ENCODE data around the gene DTNA. TPM values are rescaled to one million over a fixed set of nuclear protein-coding genes. Genes with fewer than 3 reads are reported as not detected.
A peak's percentile ranks its signal among the peaks of the same experiment; 100 is the strongest.

Gene DTNA
- polyA plus RNA-seq, 1 donor (not counting 4 experiments of a cell fraction or from before 2014, with no cell fraction given) = 0.81 TPM

DNA sequence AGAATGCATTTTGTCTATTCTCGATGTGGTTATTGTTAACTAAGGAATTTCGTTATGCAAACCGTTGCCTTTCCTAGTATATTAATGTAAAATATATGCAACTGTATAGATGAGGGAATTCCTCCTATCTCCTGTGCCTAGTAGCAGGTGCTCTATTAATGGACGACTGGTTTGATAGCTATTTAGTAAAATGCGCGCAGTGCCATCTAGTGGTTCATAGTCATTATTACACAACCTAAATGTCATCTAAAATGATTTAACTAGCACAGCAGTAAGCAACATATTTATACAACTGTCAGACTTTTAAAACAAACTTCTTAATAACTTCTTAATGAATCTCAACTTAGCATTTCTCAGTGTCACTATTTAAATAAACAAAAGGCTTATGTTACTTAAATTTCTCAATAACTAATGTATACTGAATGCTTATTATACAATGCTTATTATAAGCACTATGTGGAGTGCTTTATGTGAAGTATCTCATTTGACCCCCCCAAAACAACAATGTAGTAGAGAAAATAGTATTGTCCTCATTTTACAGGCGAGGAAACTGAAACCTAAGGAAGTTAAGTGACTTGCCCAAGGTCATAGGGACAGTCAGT is 77.9 kb downstream of the DTNA start:
- Histone ChIP-seq H2AFZ (ENCODE audit: control insufficient read depth, low read length) (no peak overlapping the region), H3K9me1 (ENCODE audit: control insufficient read depth, extremely low read depth, insufficient read depth, low read length) (no peaks in the 10 kb centered on the region), H4K20me1 (ENCODE audit: control insufficient read depth, extremely low read depth, insufficient read depth, low read length) (no peaks in the 10 kb centered on the region), H3K4me2 (ENCODE audit: control insufficient read depth, extremely low read depth, insufficient read depth, low read depth, low read length) (no peak overlapping the region), H3K27me3 (ENCODE audit: control insufficient read depth, extremely low read depth, insufficient read depth, low read length) (peaks cover 8% of the 10 kb centered on the region), H3K27ac (ENCODE audit: control insufficient read depth, insufficient read depth, low read length) (no peak overlapping the region), H3K4me3 (ENCODE audit: control insufficient read depth in 2 of 3, extremely low read depth in 1 of 3, insufficient read depth in 2 of 3, low read depth in 1 of 3, low read length in 3 of 3) (no peak overlapping the region), H3K9ac (ENCODE audit: control insufficient read depth, extremely low read depth, insufficient read depth, low read length) (no peak overlapping the region), H3K79me2 (ENCODE audit: control insufficient read depth, insufficient read depth, low read length) (no peaks in the 10 kb centered on the region), H3K4me1 (ENCODE audit: control insufficient read depth, extremely low read depth, insufficient read depth, low read length) (no peaks in the 10 kb centered on the region), H3K36me3 (ENCODE audit: control insufficient read depth in 2 of 2, extremely low read depth in 1 of 2, insufficient read depth in 2 of 2, low read length in 2 of 2) (no peaks in the 10 kb centered on the region), H3K9me3 (ENCODE audit: control insufficient read depth, low read depth, low read length) (no peaks in the 10 kb centered on the region)
- FAIRE-seq (peak; percentile 59), DNase-seq (ENCODE audit: low read depth, low spot score) (no peak)
- TF ChIP-seq, protein P1, sequence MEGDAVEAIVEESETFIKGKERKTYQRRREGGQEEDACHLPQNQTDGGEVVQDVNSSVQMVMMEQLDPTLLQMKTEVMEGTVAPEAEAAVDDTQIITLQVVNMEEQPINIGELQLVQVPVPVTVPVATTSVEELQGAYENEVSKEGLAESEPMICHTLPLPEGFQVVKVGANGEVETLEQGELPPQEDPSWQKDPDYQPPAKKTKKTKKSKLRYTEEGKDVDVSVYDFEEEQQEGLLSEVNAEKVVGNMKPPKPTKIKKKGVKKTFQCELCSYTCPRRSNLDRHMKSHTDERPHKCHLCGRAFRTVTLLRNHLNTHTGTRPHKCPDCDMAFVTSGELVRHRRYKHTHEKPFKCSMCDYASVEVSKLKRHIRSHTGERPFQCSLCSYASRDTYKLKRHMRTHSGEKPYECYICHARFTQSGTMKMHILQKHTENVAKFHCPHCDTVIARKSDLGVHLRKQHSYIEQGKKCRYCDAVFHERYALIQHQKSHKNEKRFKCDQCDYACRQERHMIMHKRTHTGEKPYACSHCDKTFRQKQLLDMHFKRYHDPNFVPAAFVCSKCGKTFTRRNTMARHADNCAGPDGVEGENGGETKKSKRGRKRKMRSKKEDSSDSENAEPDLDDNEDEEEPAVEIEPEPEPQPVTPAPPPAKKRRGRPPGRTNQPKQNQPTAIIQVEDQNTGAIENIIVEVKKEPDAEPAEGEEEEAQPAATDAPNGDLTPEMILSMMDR (optimal IDR thresholded peaks at IDR 0.05 in 1 of 3, IDR thresholded peaks at IDR 0.05 in 1 of 3, conservative IDR thresholded peaks at IDR 0.05 in 1 of 3; ENCODE audit: extremely low read depth in 1 of 3, insufficient read depth in 2 of 3, low read length in 3 of 3) = peak in 2 of 3 experiments; percentile 36 to 41
- TF ChIP-seq EZH2 (IDR thresholded peaks at IDR 0.05; ENCODE audit: low read length) = no peak
- dilution Hi-C loops (cut with MboI; ENCODE audit: extremely low pct_ligation_motif_present, low sequenced_read_pairs) = no loop called here

DNA sequence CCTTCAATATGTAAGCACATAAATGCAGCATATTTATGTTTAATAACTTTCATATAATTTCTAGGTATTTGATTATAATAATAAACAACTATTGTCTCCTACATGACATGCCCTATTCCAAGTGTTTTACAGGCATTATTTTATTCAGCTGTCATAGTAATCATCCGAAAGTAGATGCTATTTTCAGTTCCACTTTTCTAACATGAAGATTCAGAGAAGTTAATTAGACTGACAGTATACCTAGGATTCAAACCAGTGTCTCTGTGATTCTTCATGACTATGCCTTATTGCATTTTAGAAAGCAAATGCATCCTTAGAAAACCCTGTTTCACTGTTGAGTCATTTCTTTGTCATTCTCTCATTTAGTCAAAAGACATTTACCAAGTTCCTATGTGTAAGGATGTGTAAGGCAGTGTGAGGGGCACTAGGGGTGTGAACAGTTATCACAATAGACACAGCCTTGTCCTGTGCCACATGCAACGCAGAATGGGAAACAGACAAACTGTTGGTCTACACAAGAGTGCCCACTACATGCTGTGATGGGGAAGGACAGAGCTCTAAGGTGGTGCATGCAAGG is 79.8 kb downstream of the DTNA start:
- Histone ChIP-seq H3K4me3 (ENCODE audit: control insufficient read depth in 2 of 3, extremely low read depth in 1 of 3, insufficient read depth in 2 of 3, low read depth in 1 of 3, low read length in 3 of 3) (no peak overlapping the region), H4K20me1 (ENCODE audit: control insufficient read depth, extremely low read depth, insufficient read depth, low read length) (no peaks in the 10 kb centered on the region), H3K27me3 (ENCODE audit: control insufficient read depth, extremely low read depth, insufficient read depth, low read length) (peaks cover 8% of the 10 kb centered on the region), H3K27ac (ENCODE audit: control insufficient read depth, insufficient read depth, low read length) (no peak overlapping the region), H3K4me1 (ENCODE audit: control insufficient read depth, extremely low read depth, insufficient read depth, low read length) (no peaks in the 10 kb centered on the region), H3K36me3 (ENCODE audit: control insufficient read depth in 2 of 2, extremely low read depth in 1 of 2, insufficient read depth in 2 of 2, low read length in 2 of 2) (no peaks in the 10 kb centered on the region), H3K79me2 (ENCODE audit: control insufficient read depth, insufficient read depth, low read length) (no peaks in the 10 kb centered on the region), H2AFZ (ENCODE audit: control insufficient read depth, low read length) (no peak overlapping the region), H3K9me1 (ENCODE audit: control insufficient read depth, extremely low read depth, insufficient read depth, low read length) (no peaks in the 10 kb centered on the region), H3K4me2 (ENCODE audit: control insufficient read depth, extremely low read depth, insufficient read depth, low read depth, low read length) (no peak overlapping the region), H3K9me3 (ENCODE audit: control insufficient read depth, low read depth, low read length) (no peaks in the 10 kb centered on the region), H3K9ac (ENCODE audit: control insufficient read depth, extremely low read depth, insufficient read depth, low read length) (no peak overlapping the region)
- DNase-seq (ENCODE audit: low read depth, low spot score) (no peak), FAIRE-seq (no peak)
- dilution Hi-C loops (cut with MboI; ENCODE audit: extremely low pct_ligation_motif_present, low sequenced_read_pairs) = no loop called here
- no peak for TF ChIP-seq EZH2 (IDR thresholded peaks at IDR 0.05; ENCODE audit: low read length)
- TF ChIP-seq, protein P1 (optimal IDR thresholded peaks at IDR 0.05 in 1 of 3, IDR thresholded peaks at IDR 0.05 in 1 of 3, conservative IDR thresholded peaks at IDR 0.05 in 1 of 3; ENCODE audit: extremely low read depth in 1 of 3, insufficient read depth in 2 of 3, low read length in 3 of 3) = no peak
